GM19455 (cell line): ENCODE results near the gene PDCD1LG2.
"Not testable (repeated sequence)": the region's sequence is repeated elsewhere in the genome, so short reads cannot be mapped to it uniquely, and the experiment has no call there.

Experiments used
- ATAC-seq: cut with Tn5 transposase; IDR thresholded peaks from one replicate; pipeline ENCODE4 v1.9.1; 2021; ENCODE audit not compliant: unreplicated experiment

PDCD1LG2 gene

GRCh38 chr9:5510360-5510931 is at the start of gene PDCD1LG2:
Gene PDCD1LG2 (plus strand): TSS chr9:5510531. CDS start chr9:5522547, 12,016 bp downstream.
- ATAC-seq = peak; percentile 81

- ATAC-seq = not testable (repeated sequence)
Observed at GRCh38 chr9:5464831-5465330, 45.5 kb upstream of the PDCD1LG2 start.

GRCh38 chr9:5466005-5466404 is 44.3 kb upstream of the PDCD1LG2 start:
- ATAC-seq = no peak

GRCh38 chr9:5466766-5467165 is 43.6 kb upstream of the PDCD1LG2 start:
- no peak for ATAC-seq

GRCh38 chr9:5468850-5469249 is 41.5 kb upstream of the PDCD1LG2 start:
- ATAC-seq = no peak

GRCh38 chr9:5470122-5470521 is 40.2 kb upstream of the PDCD1LG2 start:
- no peak for ATAC-seq

- no peak for ATAC-seq
Observed at GRCh38 chr9:5470816-5471215, 39.5 kb upstream of the PDCD1LG2 start.

- not testable (repeated sequence) for ATAC-seq
Observed at GRCh38 chr9:5475611-5476010, 34.7 kb upstream of the PDCD1LG2 start.

- no peak for ATAC-seq
Observed at GRCh38 chr9:5478206-5478605, 32.1 kb upstream of the PDCD1LG2 start.

- ATAC-seq = no peak
Observed at GRCh38 chr9:5479994-5480694, 30.2 kb upstream of the PDCD1LG2 start.

- no peak for ATAC-seq
Observed at GRCh38 chr9:5480919-5481318, 29.4 kb upstream of the PDCD1LG2 start.

GRCh38 chr9:5481322-5482040 is 28.9 kb upstream of the PDCD1LG2 start:
- no peak for ATAC-seq

- ATAC-seq = no peak
Observed at GRCh38 chr9:5482194-5482593, 28.1 kb upstream of the PDCD1LG2 start.

GRCh38 chr9:5483306-5483705 is 27.0 kb upstream of the PDCD1LG2 start:
- no peak for ATAC-seq

- ATAC-seq = no peak
Observed at GRCh38 chr9:5485378-5486085, 24.8 kb upstream of the PDCD1LG2 start.

- no peak for ATAC-seq
Observed at GRCh38 chr9:5486988-5487387, 23.3 kb upstream of the PDCD1LG2 start.

- no peak for ATAC-seq
Observed at GRCh38 chr9:5488221-5489008, 21.9 kb upstream of the PDCD1LG2 start.

GRCh38 chr9:5489630-5490490 is 20.5 kb upstream of the PDCD1LG2 start:
- no peak for ATAC-seq

GRCh38 chr9:5492965-5493678 is 17.2 kb upstream of the PDCD1LG2 start:
- ATAC-seq = no peak
